Measurements from ENCODE around the gene GGA2.

DNA sequence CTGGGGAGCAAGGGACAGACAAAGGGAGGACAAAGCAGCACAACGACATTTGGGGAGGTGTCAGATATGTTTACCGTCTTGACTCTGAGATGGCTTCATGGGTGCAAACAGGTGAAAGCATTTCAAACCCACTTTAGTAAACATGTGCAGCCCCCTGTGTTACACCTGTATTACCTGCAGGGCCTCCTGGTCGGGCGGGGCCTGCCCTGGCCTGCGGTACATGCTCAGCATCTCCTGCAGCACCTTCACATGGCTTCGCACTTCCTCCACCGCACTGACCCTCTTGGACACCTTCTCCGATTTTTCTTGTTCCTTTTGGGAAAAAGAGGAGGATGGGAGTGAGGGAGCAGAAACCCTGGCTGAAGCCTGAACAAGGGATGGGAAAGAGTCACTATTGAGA is 24.5 kb downstream of the GGA2 start:
- TF ChIP-seq POLR2A (IDR thresholded peaks at IDR 0.05; ENCODE audit: extremely low read depth, insufficient read length) (no peak), MAX (IDR thresholded peaks at IDR 0.05; ENCODE audit: low read depth, low read length) (no peak)
- TF ChIP-seq, protein P1, sequence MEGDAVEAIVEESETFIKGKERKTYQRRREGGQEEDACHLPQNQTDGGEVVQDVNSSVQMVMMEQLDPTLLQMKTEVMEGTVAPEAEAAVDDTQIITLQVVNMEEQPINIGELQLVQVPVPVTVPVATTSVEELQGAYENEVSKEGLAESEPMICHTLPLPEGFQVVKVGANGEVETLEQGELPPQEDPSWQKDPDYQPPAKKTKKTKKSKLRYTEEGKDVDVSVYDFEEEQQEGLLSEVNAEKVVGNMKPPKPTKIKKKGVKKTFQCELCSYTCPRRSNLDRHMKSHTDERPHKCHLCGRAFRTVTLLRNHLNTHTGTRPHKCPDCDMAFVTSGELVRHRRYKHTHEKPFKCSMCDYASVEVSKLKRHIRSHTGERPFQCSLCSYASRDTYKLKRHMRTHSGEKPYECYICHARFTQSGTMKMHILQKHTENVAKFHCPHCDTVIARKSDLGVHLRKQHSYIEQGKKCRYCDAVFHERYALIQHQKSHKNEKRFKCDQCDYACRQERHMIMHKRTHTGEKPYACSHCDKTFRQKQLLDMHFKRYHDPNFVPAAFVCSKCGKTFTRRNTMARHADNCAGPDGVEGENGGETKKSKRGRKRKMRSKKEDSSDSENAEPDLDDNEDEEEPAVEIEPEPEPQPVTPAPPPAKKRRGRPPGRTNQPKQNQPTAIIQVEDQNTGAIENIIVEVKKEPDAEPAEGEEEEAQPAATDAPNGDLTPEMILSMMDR (IDR thresholded peaks at IDR 0.05; ENCODE audit: low read depth, low read length): no peak

All from NB4 (cell line).